Testis (tissue), 3 donors: ENCODE measurements around the gene SEC14L5. TPM values are rescaled to one million over a fixed set of nuclear protein-coding genes. Genes with fewer than 3 reads are reported as not detected.

ENCODE experiments used
- DNase-seq: peaks from one replicate; pipeline ENCODE4 v3.0.0-alpha.2; 2019
- H3K27ac ChIP-seq, 2 donors: fragments of 200-600 bp; sonication (generic); one replicate each; pipeline ENCODE4 v1.5.1; 2019
- H3K27me3 ChIP-seq: fragments of 200-600 bp; sonication (generic); one replicate; pipeline ENCODE4 v1.5.1; 2019
- H3K36me3 ChIP-seq: fragments of 200-600 bp; sonication (generic); one replicate; pipeline ENCODE4 v1.5.1; 2017; ENCODE audit warnings: low read depth; ENCODE audit errors: missing control alignments
- H3K4me1 ChIP-seq: fragments of 200-600 bp; sonication (generic); one replicate; pipeline ENCODE4 v1.5.1; 2019
- H3K4me3 ChIP-seq, 2 donors: fragments of 200-600 bp; sonication (generic); one replicate each; pipeline ENCODE4 v1.5.1; 2017 to 2019
- H3K9me3 ChIP-seq: fragments of 200-600 bp; sonication (generic); one replicate; pipeline ENCODE4 v1.5.1; 2017
- CTCF ChIP-seq, 3 experiments: fragments of 450-650 bp in 2 of 3; fragments of 200-600 bp in 1 of 3; sonication (generic) in 1 of 3; IDR thresholded peaks; one replicate each; pipeline ENCODE4 v1.5.1; 2016 to 2019; ENCODE audit warnings: antibody characterized with exemption in 3 of 3, mild to moderate bottlenecking in 2 of 3, moderate library complexity in 1 of 3
- POLR2A ChIP-seq: fragments of 450-650 bp; IDR thresholded peaks from one replicate; pipeline ENCODE4 v1.6.1; 2017; ENCODE audit warnings: antibody characterized with exemption, mild to moderate bottlenecking, moderate library complexity
- WGBS, 2 donors: methylation state at CpG; one replicate each; pipeline ENCODE4 v1.1.5; 2018; 5-methylcytosine and 5-hydroxymethylcytosine counted together
- intact Hi-C: fragments of 100-400 bp; cut with DNase I; formaldehyde crosslinking; loops from one replicate; pipeline ENCODE4 v1.15.1; 2023; ENCODE audit warnings: low total_unique reads
- polyA plus RNA-seq: library from polyadenylated mRNA; stranded (reverse); fragments of 350-450 nt; fragmentation: Illumina TruSeq; extraction: RNeasy Lipid Tissue Mini Kit (QIAGEN cat#74804); gene quantifications from one replicate; pipeline ENCODE4 v1.2.3, GENCODE V29; 2014; ENCODE audit warnings: low read depth, low replicate concordance; ENCODE audit not compliant: insufficient read depth
- total RNA-seq, 2 donors: library from RNA; depleted of rRNA; stranded (reverse); fragments of >200 nt; gene quantifications; one replicate each; pipeline ENCODE4 v1.2.3, GENCODE V29; 2016

The SEC14L5 gene
- total and polyA plus RNA-seq, 3 donors from 2014 or later = 0.73 to 2.9 (median 1.2) TPM

DNA sequence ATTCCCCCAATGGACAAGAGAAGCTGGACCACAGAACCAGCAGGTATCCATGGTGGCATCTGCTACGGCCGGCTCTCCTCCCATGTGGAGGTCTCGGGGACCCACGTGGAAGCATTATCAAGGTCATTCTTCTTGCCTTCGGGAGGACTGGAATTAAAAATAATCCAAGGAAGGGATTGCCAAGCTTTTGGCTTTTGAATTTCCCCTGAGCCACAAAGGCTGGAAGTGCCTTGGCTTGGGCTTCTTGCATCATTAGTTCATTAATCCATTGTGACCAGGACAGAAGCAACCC, 59.5 kb downstream of the SEC14L5 start:
- H3K27ac ChIP-seq = no peak overlapping the region
- no peaks in the 10 kb centered on the region for H3K27me3 ChIP-seq
- H3K9me3 ChIP-seq = no peaks in the 10 kb centered on the region
- H3K4me1 ChIP-seq = no peaks in the 10 kb centered on the region
- DNase-seq = no peak
- TF ChIP-seq CTCF (IDR thresholded peaks at IDR 0.05) (no peak), POLR2A (no peak)
- 61 to 69% methylated on average over 5 of the region's 5 CpGs for WGBS, 2 donors
- H3K36me3 ChIP-seq = no peaks in the 10 kb centered on the region
- no peak overlapping the region for H3K4me3 ChIP-seq
- intact Hi-C loops = no loop called here

GRCh38 chr16:5018793-5019192, 60.7 kb downstream of the SEC14L5 start:
- Histone ChIP-seq H3K27me3 (no peaks in the 10 kb centered on the region), H3K4me3 (no peak overlapping the region), H3K4me1 (no peaks in the 10 kb centered on the region), H3K36me3 (no peaks in the 10 kb centered on the region), H3K9me3 (no peaks in the 10 kb centered on the region), H3K27ac (peak overlapping the region in 1 of 2 donors; percentile 54)
- peak; percentile 76 for DNase-seq
- no peak for TF ChIP-seq CTCF (IDR thresholded peaks at IDR 0.05)
- no peak for TF ChIP-seq POLR2A
- intact Hi-C loops = no loop called here
- WGBS, 2 donors = 32% methylated on average over 9 of the region's 9 CpGs

DNA sequence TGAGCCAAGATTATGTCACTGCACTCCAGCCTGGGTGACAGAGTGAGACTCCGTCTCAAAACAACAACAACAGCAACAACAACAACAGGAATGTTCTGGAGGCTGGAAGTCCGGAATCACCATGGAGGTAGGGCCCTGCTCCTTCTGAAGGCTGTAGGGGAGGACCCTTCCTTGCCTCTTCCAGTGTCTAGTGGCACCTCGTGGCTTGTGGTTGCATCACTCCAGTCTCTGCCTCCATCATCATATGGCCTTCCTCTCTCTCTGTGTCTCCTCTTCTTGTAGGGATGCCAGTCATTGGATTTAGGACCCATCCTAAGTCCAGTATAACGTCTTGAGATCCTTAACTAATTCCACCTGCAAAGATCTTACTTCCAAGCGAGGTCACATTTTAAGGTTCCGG, 61.6 kb downstream of the SEC14L5 start:
- WGBS, 2 donors = 92 to 94% methylated on average over 6 of the region's 6 CpGs
- no peaks in the 10 kb centered on the region for H3K36me3 ChIP-seq
- intact Hi-C loops = no loop called here
- H3K27ac ChIP-seq = no peak overlapping the region
- no peak for DNase-seq
- TF ChIP-seq POLR2A = no peak
- no peak for TF ChIP-seq CTCF (IDR thresholded peaks at IDR 0.05)
- no peaks in the 10 kb centered on the region for H3K9me3 ChIP-seq
- no peak overlapping the region for H3K4me3 ChIP-seq
- no peaks in the 10 kb centered on the region for H3K4me1 ChIP-seq
- no peaks in the 10 kb centered on the region for H3K27me3 ChIP-seq

- Histone ChIP-seq H3K27me3 (no peaks in the 10 kb centered on the region), H3K4me1 (no peaks in the 10 kb centered on the region), H3K4me3 (no peak overlapping the region), H3K27ac (no peak overlapping the region), H3K9me3 (no peaks in the 10 kb centered on the region), H3K36me3 (no peaks in the 10 kb centered on the region)
- intact Hi-C loops = no loop called here
- WGBS, 2 donors = 72 to 80% methylated on average over 9 to 11 of the region's 15 CpGs
- TF ChIP-seq CTCF (IDR thresholded peaks at IDR 0.05) = no peak
- TF ChIP-seq POLR2A = no peak
- no peak for DNase-seq
Observed at GRCh38 chr16:5020551-5020950, 62.4 kb downstream of the SEC14L5 start.

DNA sequence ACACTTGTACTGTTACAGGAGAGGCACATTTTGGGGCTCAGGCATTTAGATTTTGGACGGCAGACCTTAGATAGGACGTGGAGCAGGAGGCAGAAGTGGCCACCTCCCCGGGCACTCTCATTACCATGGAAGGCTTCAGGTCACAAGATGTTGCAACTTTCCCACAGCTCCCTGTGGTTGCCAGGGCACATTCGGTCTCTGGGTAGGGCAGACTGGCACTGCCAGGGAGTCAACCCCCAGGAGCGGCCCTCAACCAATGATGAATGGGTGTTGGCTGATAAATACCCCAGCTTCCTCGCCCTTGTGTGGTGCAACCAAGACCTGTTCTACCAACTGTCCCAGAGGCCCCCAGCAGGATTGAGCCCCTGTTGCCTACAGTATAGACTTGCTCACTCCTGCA, 64.4 kb downstream of the SEC14L5 start:
- no peaks in the 10 kb centered on the region for H3K36me3 ChIP-seq
- H3K4me3 ChIP-seq = no peak overlapping the region
- no peak for DNase-seq
- intact Hi-C loops = no loop called here
- 84 to 100% methylated on average over 2 to 6 of the region's 6 CpGs for WGBS, 2 donors
- H3K27me3 ChIP-seq = no peaks in the 10 kb centered on the region
- no peak overlapping the region for H3K27ac ChIP-seq
- TF ChIP-seq POLR2A (no peak), CTCF (IDR thresholded peaks at IDR 0.05) (no peak)
- no peaks in the 10 kb centered on the region for H3K9me3 ChIP-seq
- H3K4me1 ChIP-seq = no peaks in the 10 kb centered on the region
